ENCODE data around the gene HOXA5.

HOXA5 gene

DNA sequence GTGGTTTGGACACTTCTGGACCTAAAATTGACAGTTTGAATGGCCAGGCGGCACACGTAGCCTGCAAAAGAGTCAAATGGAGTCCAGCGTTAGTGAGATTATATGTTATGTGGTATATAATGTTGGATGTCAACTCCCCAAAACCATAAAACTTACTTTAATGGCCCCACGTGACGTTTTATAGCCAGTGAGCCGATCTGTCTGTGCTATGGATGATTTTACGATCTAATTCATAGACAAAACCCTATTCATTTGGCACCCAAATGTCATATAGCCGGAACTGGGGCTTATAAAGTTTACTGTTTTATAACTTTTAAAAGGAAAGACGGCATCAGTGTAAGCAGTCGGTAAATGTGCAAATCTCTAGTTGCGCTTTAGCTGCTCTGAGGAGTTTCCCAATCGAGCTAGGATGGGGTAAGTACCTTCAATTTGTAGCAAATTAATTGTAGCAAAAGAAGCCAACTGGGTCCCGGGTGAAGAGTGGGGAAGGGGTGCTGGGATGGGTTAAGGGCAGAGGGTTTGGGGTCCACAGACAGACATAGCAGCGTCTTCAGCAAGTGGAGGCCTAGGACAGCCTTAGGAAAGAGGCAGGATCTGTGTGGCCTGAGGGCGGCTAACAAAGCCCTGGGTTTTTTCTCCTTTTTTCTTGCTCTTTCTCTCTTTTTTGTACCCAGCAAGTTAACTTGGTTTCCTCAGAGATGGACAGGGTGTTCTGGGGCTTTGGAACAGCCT lies 3.2 kb downstream of the HOXA5 start:
- Mint-ChIP-seq H3K4me1 (no peaks in the 10 kb centered on the region), H3K27me3 (peaks cover 38% of the 10 kb centered on the region), H3K4me3 (no peak overlapping the region), H3K36me3 (no peaks in the 10 kb centered on the region), H3K27ac (no peak overlapping the region), H3K9me3 (no peaks in the 10 kb centered on the region)

DNA sequence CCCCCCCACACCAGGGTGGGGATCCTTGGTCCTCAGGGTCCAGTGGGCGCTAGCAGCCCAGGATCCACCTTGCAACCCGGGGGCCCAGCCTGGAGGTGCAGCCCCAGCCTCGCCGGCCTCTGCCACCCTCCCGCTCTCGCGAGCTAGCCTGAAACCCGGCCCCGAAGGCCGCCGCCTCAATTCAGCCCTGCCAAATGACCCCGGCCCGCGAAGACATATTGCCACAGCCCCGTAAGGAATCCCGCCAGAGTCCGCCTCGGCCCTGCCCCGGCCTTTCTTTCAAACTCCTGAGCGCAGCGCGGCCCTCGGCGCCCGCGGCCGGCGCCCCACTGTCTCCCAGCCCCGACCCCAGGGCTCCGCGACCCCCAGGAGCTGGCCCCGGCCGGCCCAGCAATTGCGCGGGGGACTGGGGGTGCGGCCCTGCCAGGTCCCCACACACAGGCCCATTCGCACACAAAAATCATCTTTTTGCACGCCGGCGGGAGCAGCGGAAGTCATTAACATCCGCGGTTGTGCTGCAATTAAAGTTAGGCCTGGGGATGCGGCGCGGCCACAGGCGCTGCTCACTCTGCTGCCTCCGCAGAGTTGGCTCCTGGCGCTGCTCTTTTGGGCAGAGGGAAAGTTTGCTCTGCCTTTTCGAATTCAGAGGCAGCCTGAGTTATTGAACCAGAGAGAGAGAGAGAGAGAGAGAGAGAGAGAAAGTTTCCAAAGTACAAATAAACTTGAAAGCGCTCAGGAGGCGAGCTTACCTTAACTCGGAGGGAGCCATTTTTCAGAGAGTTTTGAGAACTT lies 4.0 kb downstream of the HOXA5 start:
- no peaks in the 10 kb centered on the region for H3K9me3 Mint-ChIP-seq
- peaks cover 38% of the 10 kb centered on the region for H3K27me3 Mint-ChIP-seq
- peaks cover 3% of the 10 kb centered on the region for H3K4me1 Mint-ChIP-seq
- no peak overlapping the region for H3K27ac Mint-ChIP-seq
- H3K4me3 Mint-ChIP-seq = no peak overlapping the region
- no peaks in the 10 kb centered on the region for H3K36me3 Mint-ChIP-seq

DNA sequence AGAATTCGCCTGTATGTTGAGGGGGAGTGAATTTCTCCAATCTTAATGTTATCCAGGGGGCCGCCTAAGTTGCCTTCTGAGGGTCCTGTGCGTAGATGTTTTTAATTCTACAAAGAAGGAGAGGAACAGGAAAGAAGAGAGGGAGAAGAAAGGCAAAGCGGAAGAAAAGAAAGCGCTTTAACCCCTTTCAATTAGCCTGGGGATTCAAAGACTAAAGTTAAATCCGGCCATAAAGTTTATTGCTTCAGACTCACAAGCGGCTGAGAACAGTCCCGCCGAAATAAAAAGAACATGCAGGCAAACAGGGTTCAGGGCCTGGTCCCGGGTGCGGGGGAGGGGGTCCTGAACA lies 4.5 kb downstream of the HOXA5 start:
- H3K9me3 Mint-ChIP-seq = no peaks in the 10 kb centered on the region
- H3K27me3 Mint-ChIP-seq = peaks cover 40% of the 10 kb centered on the region
- no peak overlapping the region for H3K27ac Mint-ChIP-seq
- H3K4me1 Mint-ChIP-seq = peaks cover 9% of the 10 kb centered on the region
- no peak overlapping the region for H3K4me3 Mint-ChIP-seq
- H3K36me3 Mint-ChIP-seq = no peaks in the 10 kb centered on the region

DNA sequence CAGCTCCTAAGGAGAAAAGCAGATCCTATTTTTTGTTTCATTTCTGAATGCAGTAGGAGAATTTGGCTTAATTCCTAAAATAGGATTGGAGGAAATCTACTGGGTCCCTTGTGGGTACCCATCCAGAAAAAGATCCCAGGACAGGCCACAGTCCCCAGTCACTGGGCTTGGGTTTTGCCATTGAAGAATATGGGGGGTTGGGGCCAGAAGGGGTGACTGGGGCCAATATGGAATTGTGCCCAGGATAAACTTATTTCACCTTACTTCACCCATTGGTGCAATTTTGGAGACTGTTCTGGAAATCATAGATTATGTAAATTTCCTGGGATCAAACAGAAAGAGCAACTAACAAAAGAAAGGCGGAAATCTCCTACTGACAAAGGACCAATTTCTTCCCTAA lies 5.0 kb downstream of the HOXA5 start:
- no peaks in the 10 kb centered on the region for H3K36me3 Mint-ChIP-seq
- H3K4me1 Mint-ChIP-seq = peaks cover 11% of the 10 kb centered on the region
- no peak overlapping the region for H3K27ac Mint-ChIP-seq
- H3K4me3 Mint-ChIP-seq = no peak overlapping the region
- H3K9me3 Mint-ChIP-seq = no peaks in the 10 kb centered on the region
- H3K27me3 Mint-ChIP-seq = peaks cover 44% of the 10 kb centered on the region

- Mint-ChIP-seq H3K4me3 (no peak overlapping the region), H3K27ac (no peak overlapping the region), H3K27me3 (peaks cover 46% of the 10 kb centered on the region), H3K4me1 (peaks cover 11% of the 10 kb centered on the region), H3K36me3 (no peaks in the 10 kb centered on the region), H3K9me3 (no peaks in the 10 kb centered on the region)
Measured at GRCh38 chr7:27137640-27138315, 5.7 kb downstream of the HOXA5 start.

DNA sequence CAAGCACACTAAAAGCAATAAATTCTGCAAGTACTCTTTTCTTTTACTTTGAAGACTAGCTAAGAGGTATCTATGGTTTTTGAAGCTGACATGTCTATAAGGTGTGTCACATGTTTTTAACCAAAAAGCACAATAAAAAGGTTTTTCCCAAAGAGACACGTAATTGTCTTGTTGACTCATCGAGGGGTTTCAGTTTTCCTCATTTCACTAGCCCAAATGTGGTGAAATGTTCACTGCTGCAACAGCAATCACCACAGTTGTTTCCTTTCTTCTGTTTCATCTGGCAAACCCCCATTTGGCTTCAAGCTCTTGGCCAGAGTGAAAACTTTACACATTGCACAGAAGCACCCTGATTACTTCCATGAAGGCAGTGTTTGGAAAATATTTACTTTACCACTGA lies 9.1 kb downstream of the HOXA5 start:
- no peak overlapping the region for H3K27ac Mint-ChIP-seq
- H3K9me3 Mint-ChIP-seq = no peaks in the 10 kb centered on the region
- peaks cover 11% of the 10 kb centered on the region for H3K4me1 Mint-ChIP-seq
- no peaks in the 10 kb centered on the region for H3K36me3 Mint-ChIP-seq
- H3K4me3 Mint-ChIP-seq = no peak overlapping the region
- H3K27me3 Mint-ChIP-seq = peaks cover 36% of the 10 kb centered on the region

DNA sequence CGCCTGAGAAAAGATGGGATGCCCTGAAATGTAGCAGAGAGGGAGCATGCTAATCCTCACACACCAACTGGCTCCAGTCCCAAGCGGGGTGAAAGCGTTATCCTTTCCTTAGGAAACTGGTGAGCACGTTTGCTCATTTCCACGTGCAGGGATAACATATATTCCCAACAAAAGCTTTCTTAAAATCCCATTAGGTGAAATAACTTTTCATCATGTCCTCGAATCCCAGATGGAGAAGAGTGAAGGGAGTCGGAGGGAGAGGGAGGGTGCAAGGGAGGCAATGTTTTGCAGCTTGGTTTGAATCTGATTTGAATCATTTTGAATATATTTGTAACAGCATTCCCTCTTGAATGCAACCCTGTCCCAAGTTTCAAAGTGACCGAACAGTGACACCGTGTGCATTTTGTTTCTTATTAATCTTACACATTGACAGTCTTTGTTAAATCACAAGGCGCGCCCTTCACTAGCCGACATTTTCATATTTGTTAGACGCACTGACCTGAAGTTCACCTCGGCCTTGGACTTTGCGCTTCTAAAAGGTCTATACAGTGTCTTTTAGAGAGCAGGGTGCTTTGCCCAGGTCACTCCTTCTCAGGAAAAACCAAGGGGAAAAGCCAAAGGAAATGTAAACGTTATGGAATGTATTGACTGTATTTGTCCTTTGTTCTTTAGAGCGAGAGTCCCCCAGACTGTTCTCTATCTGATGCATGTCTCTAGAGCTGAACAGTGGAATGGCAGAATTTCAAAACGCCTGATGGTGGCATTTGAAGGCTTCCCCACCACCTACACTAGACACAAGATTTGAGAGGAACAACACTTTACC lies 9.9 kb downstream of the HOXA5 start:
- H3K27ac Mint-ChIP-seq = no peak overlapping the region
- H3K4me3 Mint-ChIP-seq = no peak overlapping the region
- H3K9me3 Mint-ChIP-seq = no peaks in the 10 kb centered on the region
- H3K27me3 Mint-ChIP-seq = peaks cover 36% of the 10 kb centered on the region
- H3K4me1 Mint-ChIP-seq = peaks cover 11% of the 10 kb centered on the region
- H3K36me3 Mint-ChIP-seq = no peaks in the 10 kb centered on the region

DNA sequence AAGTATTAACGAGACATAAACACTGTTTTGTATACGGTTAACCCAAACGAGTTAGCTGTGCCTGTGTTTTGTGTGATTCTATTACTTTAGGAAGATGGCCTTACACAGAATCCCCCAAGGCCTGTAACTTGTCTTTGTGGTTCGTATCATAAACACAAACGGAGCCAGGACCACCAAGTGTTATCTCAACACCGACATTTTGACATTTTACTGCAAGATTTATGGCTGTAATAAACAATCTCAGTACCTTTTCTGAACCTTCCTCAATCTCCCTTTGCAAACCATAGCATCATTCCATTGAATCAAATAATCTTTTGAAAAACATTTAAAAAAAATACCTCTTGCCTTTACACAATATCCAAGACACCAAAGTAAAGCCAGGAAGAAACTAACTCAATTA lies 10.5 kb downstream of the HOXA5 start:
- H3K36me3 Mint-ChIP-seq = no peaks in the 10 kb centered on the region
- peaks cover 32% of the 10 kb centered on the region for H3K27me3 Mint-ChIP-seq
- no peaks in the 10 kb centered on the region for H3K9me3 Mint-ChIP-seq
- H3K27ac Mint-ChIP-seq = no peak overlapping the region
- no peak overlapping the region for H3K4me3 Mint-ChIP-seq
- peaks cover 11% of the 10 kb centered on the region for H3K4me1 Mint-ChIP-seq

- peaks cover 31% of the 10 kb centered on the region for H3K27me3 Mint-ChIP-seq
- H3K27ac Mint-ChIP-seq = no peak overlapping the region
- peak overlapping the region; percentile 13 for H3K4me3 Mint-ChIP-seq
- no peaks in the 10 kb centered on the region for H3K9me3 Mint-ChIP-seq
- H3K4me1 Mint-ChIP-seq = peaks cover 11% of the 10 kb centered on the region
- no peaks in the 10 kb centered on the region for H3K36me3 Mint-ChIP-seq
Measured at GRCh38 chr7:27132214-27132613, 11.3 kb downstream of the HOXA5 start.

- no peak overlapping the region for H3K27ac Mint-ChIP-seq
- no peaks in the 10 kb centered on the region for H3K36me3 Mint-ChIP-seq
- peaks cover 28% of the 10 kb centered on the region for H3K27me3 Mint-ChIP-seq
- H3K4me1 Mint-ChIP-seq = peaks cover 11% of the 10 kb centered on the region
- peak overlapping the region; percentile 62 for H3K4me3 Mint-ChIP-seq
- no peaks in the 10 kb centered on the region for H3K9me3 Mint-ChIP-seq
Measured at GRCh38 chr7:27131390-27131819, 12.1 kb downstream of the HOXA5 start.

GRCh38 chr7:27130540-27131389 lies 12.7 kb downstream of the HOXA5 start, which contains the start of gene HOXA4:
TSS of gene HOXA4 (minus strand) at chr7:27130757. CDS start at chr7:27130733, 24 bp downstream.
- peaks cover 11% of the 10 kb centered on the region for H3K4me1 Mint-ChIP-seq
- H3K9me3 Mint-ChIP-seq = no peaks in the 10 kb centered on the region
- H3K4me3 Mint-ChIP-seq = peak within 1 kb of the TSS; percentile 62
- H3K27me3 Mint-ChIP-seq = peaks cover 27% of the 10 kb centered on the region
- H3K36me3 Mint-ChIP-seq = no peaks in the 10 kb centered on the region
- no peak within 1 kb of the TSS for H3K27ac Mint-ChIP-seq

GRCh38 chr7:27129729-27130539 lies 13.5 kb downstream of the HOXA5 start:
- peaks cover 24% of the 10 kb centered on the region for H3K27me3 Mint-ChIP-seq
- peak overlapping the region; percentile 11 for H3K4me3 Mint-ChIP-seq

GRCh38 chr7:27128776-27129728 lies 14.4 kb downstream of the HOXA5 start:
- Mint-ChIP-seq H3K9me3 (no peaks in the 10 kb centered on the region), H3K27me3 (peaks cover 23% of the 10 kb centered on the region), H3K4me1 (peaks cover 3% of the 10 kb centered on the region), H3K36me3 (no peaks in the 10 kb centered on the region), H3K4me3 (peak overlapping the region; percentile 59), H3K27ac (no peak overlapping the region)

More at GRCh38 chr7:27129729-27130539, 13.5 kb downstream of the HOXA5 start:
- H3K4me1 Mint-ChIP-seq = peaks cover 11% of the 10 kb centered on the region
- no peaks in the 10 kb centered on the region for H3K36me3 Mint-ChIP-seq
- H3K9me3 Mint-ChIP-seq = no peaks in the 10 kb centered on the region
- no peak overlapping the region for H3K27ac Mint-ChIP-seq

Data from activated naive CD4-positive, alpha-beta T cell treated with anti-CD3 and anti-CD28 coated beads, Interleukin-2, amount 50 U/mL, for 24 hours (primary cell).